B cell (primary cell): ENCODE data around the gene ANO9. TPM values are rescaled to one million over a fixed set of nuclear protein-coding genes. Genes with fewer than 3 reads are reported as not detected.

Experiments
- ATAC-seq: fragments of 200-7000 bp; cut with Tn5 transposase; one replicate; pipeline ENCODE4 v1.10.0; 2021; ENCODE audit warnings: low read depth, mild to moderate bottlenecking, moderate number of reproducible peaks, moderate library complexity
- CTCF ChIA-PET: fragments of 350-600 bp; sonication (Branson Sonifier 250); formaldehyde crosslinking; loops from one replicate; lab custom pipeline; 2021; ENCODE audit warnings: antibody characterized with exemption, inconsistent platforms; lab: Charles Lee
- POLR2A ChIA-PET: fragments of 350-600 bp; sonication (Branson Sonifier 250); formaldehyde crosslinking; loops from one replicate; lab custom pipeline; 2021; ENCODE audit warnings: antibody characterized with exemption; lab: Charles Lee
- DNase-seq: peaks from one replicate; pipeline ENCODE4 v3.0.0; 2013
- H2AFZ ChIP-seq: 2 replicates; pipeline ENCODE4 v1.6.1; 2012; ENCODE audit warnings: mild to moderate bottlenecking, low read depth, low read length; ENCODE audit not compliant: insufficient read depth, poor library complexity, severe bottlenecking
- H3K27ac ChIP-seq, 2 donors: 1 replicate in 1 of 2; 2 replicates in 1 of 2; pipeline ENCODE4 v1.5.1; 2012 to 2013; ENCODE audit warnings: low read length in 2 of 2, mild to moderate bottlenecking in 2 of 2, moderate library complexity in 1 of 2
- H3K27me3 ChIP-seq, 4 experiments: fragments of 200-600 bp in 1 of 4; sonication (generic) in 1 of 4; replicated peaks in 1 of 4; 1 replicate in 2 of 4; 2 replicates in 2 of 4; pipeline versions ENCODE4 v1.6.1 to v1.7.0; 2013 to 2016; ENCODE audit warnings: low read length in 3 of 4, mild to moderate bottlenecking in 2 of 4, mixed read lengths in 1 of 4, moderate library complexity in 1 of 4; ENCODE audit not compliant: insufficient read depth in 4 of 4, control insufficient read depth in 3 of 4; ENCODE audit errors: control extremely low read depth in 1 of 4
- H3K36me3 ChIP-seq, 2 experiments: replicated peaks in 1 of 2; 1 replicate in 1 of 2; 2 replicates in 1 of 2; pipeline versions ENCODE4 v1.6.1 to v1.7.1; 2013; ENCODE audit warnings: low read length in 1 of 2; ENCODE audit not compliant: insufficient read depth in 2 of 2, control insufficient read depth in 1 of 2; ENCODE audit errors: control extremely low read depth in 1 of 2, extremely low read depth in 1 of 2
- H3K4me1 ChIP-seq, 2 donors: fragments of 200-600 bp in 1 of 2; sonication (generic) in 1 of 2; 1 replicate in 1 of 2; 2 replicates in 1 of 2; pipeline versions ENCODE4 v1.5.1 to v1.6.1; 2013 to 2017; ENCODE audit warnings: low read length in 2 of 2; ENCODE audit not compliant: control insufficient read depth in 2 of 2, insufficient read depth in 2 of 2
- H3K4me2 ChIP-seq: replicated peaks from 2 replicates; pipeline ENCODE3; 2012; ENCODE audit warnings: mild to moderate bottlenecking, low read depth, low read length; ENCODE audit not compliant: poor library complexity, severe bottlenecking
- H3K4me3 ChIP-seq, 5 experiments: fragments of 200-600 bp in 1 of 5; sonication (generic) in 1 of 5; 1 replicate in 3 of 5; 2 replicates in 2 of 5; pipeline versions ENCODE4 v1.5.1 to v1.7.0; 2011 to 2016; ENCODE audit warnings: low read length in 4 of 5, mild to moderate bottlenecking in 4 of 5, low read depth in 2 of 5, control low read depth in 1 of 5, moderate library complexity in 1 of 5; ENCODE audit not compliant: insufficient read depth in 1 of 5; ENCODE audit errors: control extremely low read depth in 1 of 5, extremely low read depth in 1 of 5
- H3K79me2 ChIP-seq: fragments of 200-600 bp; sonication (generic); one replicate; pipeline ENCODE4 v1.6.0; 2016; ENCODE audit warnings: low read length; ENCODE audit not compliant: control insufficient read depth, insufficient read depth
- H3K9ac ChIP-seq: fragments of 200-600 bp; sonication (generic); 2 replicates; pipeline ENCODE4 v1.6.1; 2017; ENCODE audit warnings: mild to moderate bottlenecking, low read length, moderate library complexity
- H3K9me3 ChIP-seq, 3 donors: one replicate each; pipeline versions ENCODE4 v1.6.1 to v1.7.1; 2013; ENCODE audit warnings: low read length in 2 of 3; ENCODE audit not compliant: control insufficient read depth in 2 of 3, insufficient read depth in 1 of 3; ENCODE audit errors: control extremely low read depth in 1 of 3
- H4K20me1 ChIP-seq: 2 replicates; pipeline ENCODE4 v1.6.0; 2012; ENCODE audit warnings: mild to moderate bottlenecking, low read length; ENCODE audit not compliant: insufficient read depth, control insufficient read depth, poor library complexity, severe bottlenecking
- H3K27ac Mint-ChIP-seq: one replicate; pipeline ENCODE4 v1.8.0; 2021; ENCODE audit warnings: mixed read lengths
- H3K27me3 Mint-ChIP-seq: one replicate; pipeline ENCODE4 v1.8.0; 2021; ENCODE audit warnings: mixed read lengths
- H3K4me1 Mint-ChIP-seq: one replicate; pipeline ENCODE4 v1.8.0; 2021; ENCODE audit warnings: mixed read lengths
- H3K4me3 Mint-ChIP-seq: one replicate; pipeline ENCODE4 v1.8.0; 2021; ENCODE audit warnings: mixed read lengths
- H3K9me3 Mint-ChIP-seq: one replicate; pipeline ENCODE4 v1.8.0; 2022; ENCODE audit warnings: mixed read lengths; ENCODE audit not compliant: insufficient read depth
- CTCF ChIP-seq: fragments of 200-600 bp; IDR thresholded peaks from one replicate; pipeline ENCODE4 v1.8.0; 2022; ENCODE audit warnings: antibody characterized with exemption, mild to moderate bottlenecking
- EZH2 ChIP-seq: IDR thresholded peaks from 2 replicates; pipeline ENCODE4 v1.6.1; 2012; ENCODE audit warnings: borderline replicate concordance, low read depth, mild to moderate bottlenecking, moderate library complexity, low read length; ENCODE audit not compliant: insufficient read depth, poor library complexity, severe bottlenecking
- WGBS: methylation state at CpG from one replicate; pipeline ENCODE4 v1.1.5; 2013; ENCODE audit warnings: missing lambda C conversion rate; ENCODE audit not compliant: insufficient coverage; 5-methylcytosine and 5-hydroxymethylcytosine counted together
- intact Hi-C: fragments of 100-400 bp; cut with micrococcal nuclease; formaldehyde crosslinking; loops from one replicate; pipeline ENCODE4 v1.10.0; 2022
- polyA plus RNA-seq: library from polyadenylated mRNA; depleted of rRNA; stranded (reverse); fragments of >200 nt; gene quantifications from 2 replicates; pipeline ENCODE4 v1.2.3, GENCODE V29; 2012
- total RNA-seq, 2 donors: library from RNA; stranded (reverse); fragments of 120-200 nt in 1 of 2; gene quantifications; 1 replicate in 1 of 2; 2 replicates in 1 of 2; pipeline versions ENCODE4 v1.2.3 to v1.2.4, GENCODE V29; 2013 to 2022

Gene ANO9
- total and polyA plus RNA-seq, 2 donors (not counting 1 experiment from before 2014, with no cell fraction given) = 62.0 to 107 TPM

- Histone ChIP-seq H3K27me3 (peaks cover 0 to 3% (median 0%) of the 10 kb centered on the region in 4 experiments), H3K9ac (no peak overlapping the region), H4K20me1 (no peaks in the 10 kb centered on the region), H3K4me1 (no peaks in the 10 kb centered on the region), H3K27ac (no peak overlapping the region), H3K79me2 (no peaks in the 10 kb centered on the region), H2AFZ (no peak overlapping the region), H3K9me3 (peaks cover 0 to 12% (median 5%) of the 10 kb centered on the region in 3 donors), H3K4me3 (no peak overlapping the region), H3K36me3 (no peaks in the 10 kb centered on the region), H3K4me2 (no peak overlapping the region)
- Mint-ChIP-seq H3K27me3 (peaks cover 17% of the 10 kb centered on the region), H3K9me3 (no peaks in the 10 kb centered on the region), H3K4me1 (no peaks in the 10 kb centered on the region), H3K4me3 (no peak overlapping the region), H3K27ac (no peak overlapping the region)
- ATAC-seq = no peak
- no peak for TF ChIP-seq CTCF
- no peak for TF ChIP-seq EZH2
- WGBS = 54% methylated on average over 24 of the region's 35 CpGs
- intact Hi-C loops = no loop called here
- no peak for DNase-seq
- CTCF ChIA-PET = interaction anchor here (1.0 kb wide), 1 partner anchor 15 kb away, joined by 3 read pairs; no protein-coding TSS in a partner anchor
- POLR2A ChIA-PET = no interaction called here
These were observed 60.2 kb downstream of the ANO9 start for GRCh38 chr11:381501-382072.

GRCh38 chr11:380996-381395 lies 60.8 kb downstream of the ANO9 start:
- DNase-seq (no peak), ATAC-seq (no peak)
- Histone ChIP-seq H3K27me3 (peaks cover 0 to 3% (median 0%) of the 10 kb centered on the region in 4 experiments), H4K20me1 (no peaks in the 10 kb centered on the region), H3K4me2 (no peak overlapping the region), H3K4me1 (no peaks in the 10 kb centered on the region), H3K27ac (no peak overlapping the region), H3K36me3 (no peaks in the 10 kb centered on the region), H3K9me3 (peaks cover 0 to 6% (median 0%) of the 10 kb centered on the region in 3 donors), H3K79me2 (no peaks in the 10 kb centered on the region), H3K9ac (no peak overlapping the region), H3K4me3 (no peak overlapping the region), H2AFZ (no peak overlapping the region)
- intact Hi-C loops = no loop called here
- Mint-ChIP-seq H3K4me1 (no peaks in the 10 kb centered on the region), H3K27ac (no peak overlapping the region), H3K4me3 (no peak overlapping the region), H3K27me3 (peaks cover 17% of the 10 kb centered on the region), H3K9me3 (no peaks in the 10 kb centered on the region)
- ChIA-PET CTCF (interaction anchor here (0.6 to 1.0 kb wide), 2 partner anchors 16 to 76 kb away, joined by 3 read pairs; no protein-coding TSS in a partner anchor), POLR2A (no interaction called here)
- WGBS = 100% methylated on average over 8 of the region's 14 CpGs
- TF ChIP-seq CTCF (no peak), EZH2 (no peak)
